VCaP (cell line): ENCODE results near the gene DCUN1D2.

Source experiments
- H3K27ac ChIP-seq: fragments of 450-650 bp; 2 replicates; pipeline ENCODE4 v1.5.1; 2017
- CTCF ChIP-seq: fragments of 450-650 bp; conservative IDR thresholded peaks from 2 replicates; pipeline ENCODE4 v1.5.1; 2017; ENCODE audit warnings: mild to moderate bottlenecking, moderate library complexity

Gene DCUN1D2

GRCh38 chr13:113423520-113424163, 66.9 kb downstream of the DCUN1D2 start:
- no peak for TF ChIP-seq CTCF
- no peak overlapping the region for H3K27ac ChIP-seq

- no peak for TF ChIP-seq CTCF
- no peak overlapping the region for H3K27ac ChIP-seq
These were observed 67.5 kb downstream of the DCUN1D2 start for GRCh38 chr13:113422807-113423519.

- no peak for TF ChIP-seq CTCF
- no peak overlapping the region for H3K27ac ChIP-seq
These were observed 68.7 kb downstream of the DCUN1D2 start for GRCh38 chr13:113421673-113422270.

GRCh38 chr13:113420833-113421600, 69.5 kb downstream of the DCUN1D2 start:
- no peak overlapping the region for H3K27ac ChIP-seq
- no peak for TF ChIP-seq CTCF

GRCh38 chr13:113420232-113420631, 70.3 kb downstream of the DCUN1D2 start:
- TF ChIP-seq CTCF: no peak
- H3K27ac ChIP-seq: no peak overlapping the region

- no peak for TF ChIP-seq CTCF
These were observed 70.8 kb downstream of the DCUN1D2 start for GRCh38 chr13:113419531-113420193.

More at GRCh38 chr13:113419531-113420193, 70.8 kb downstream of the DCUN1D2 start:
- no peak overlapping the region for H3K27ac ChIP-seq
